ENCODE data around the gene DCAF17.

DNA sequence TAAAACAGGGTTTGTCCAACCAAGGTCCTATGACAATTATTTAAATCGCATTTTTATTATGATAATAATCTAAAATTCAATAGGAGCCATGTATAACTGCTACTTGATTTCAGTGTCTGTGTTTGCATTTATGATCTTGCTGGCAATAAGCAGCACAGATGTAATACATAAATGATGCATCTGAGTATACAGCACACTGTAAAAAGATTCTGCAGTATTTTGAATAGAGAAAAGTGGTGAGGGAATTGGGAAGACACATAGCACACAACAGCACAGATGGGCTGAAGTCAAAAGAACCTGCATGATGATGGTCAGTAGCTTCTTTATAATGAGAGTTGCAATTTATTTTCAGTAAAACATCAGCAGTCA is 26.4 kb upstream of the DCAF17 start:
- TF ChIP-seq EZH2 (IDR thresholded peaks at IDR 0.05; ENCODE audit: insufficient read depth, low read length) = no peak
- TF ChIP-seq, protein P1, sequence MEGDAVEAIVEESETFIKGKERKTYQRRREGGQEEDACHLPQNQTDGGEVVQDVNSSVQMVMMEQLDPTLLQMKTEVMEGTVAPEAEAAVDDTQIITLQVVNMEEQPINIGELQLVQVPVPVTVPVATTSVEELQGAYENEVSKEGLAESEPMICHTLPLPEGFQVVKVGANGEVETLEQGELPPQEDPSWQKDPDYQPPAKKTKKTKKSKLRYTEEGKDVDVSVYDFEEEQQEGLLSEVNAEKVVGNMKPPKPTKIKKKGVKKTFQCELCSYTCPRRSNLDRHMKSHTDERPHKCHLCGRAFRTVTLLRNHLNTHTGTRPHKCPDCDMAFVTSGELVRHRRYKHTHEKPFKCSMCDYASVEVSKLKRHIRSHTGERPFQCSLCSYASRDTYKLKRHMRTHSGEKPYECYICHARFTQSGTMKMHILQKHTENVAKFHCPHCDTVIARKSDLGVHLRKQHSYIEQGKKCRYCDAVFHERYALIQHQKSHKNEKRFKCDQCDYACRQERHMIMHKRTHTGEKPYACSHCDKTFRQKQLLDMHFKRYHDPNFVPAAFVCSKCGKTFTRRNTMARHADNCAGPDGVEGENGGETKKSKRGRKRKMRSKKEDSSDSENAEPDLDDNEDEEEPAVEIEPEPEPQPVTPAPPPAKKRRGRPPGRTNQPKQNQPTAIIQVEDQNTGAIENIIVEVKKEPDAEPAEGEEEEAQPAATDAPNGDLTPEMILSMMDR (IDR thresholded peaks at IDR 0.05; ENCODE audit: insufficient read depth, low read depth, low read length) = no peak
